GM21737 (cell line): ENCODE measurements around the gene GHR.

ENCODE experiments used
- ATAC-seq: cut with Tn5 transposase; IDR thresholded peaks from one replicate; pipeline ENCODE4 v1.9.1; 2021; ENCODE audit warnings: mild to moderate bottlenecking, moderate library complexity; ENCODE audit not compliant: unreplicated experiment

The GHR gene

GRCh38 chr5:42597318-42597937 is 174.2 kb downstream of the GHR start:
- no peak for ATAC-seq

GRCh38 chr5:42598311-42598710 is 175.1 kb downstream of the GHR start:
- no peak for ATAC-seq

- no peak for ATAC-seq
Measured at GRCh38 chr5:42599106-42599505, 175.9 kb downstream of the GHR start.

- no peak for ATAC-seq
Measured at GRCh38 chr5:42600441-42600840, 177.2 kb downstream of the GHR start.

GRCh38 chr5:42604171-42604711 is 181.0 kb downstream of the GHR start:
- no peak for ATAC-seq

- no peak for ATAC-seq
Measured at GRCh38 chr5:42605490-42605889, 182.3 kb downstream of the GHR start.

- ATAC-seq: no peak
Measured at GRCh38 chr5:42606464-42606869, 183.2 kb downstream of the GHR start.

GRCh38 chr5:42611437-42611836 is 188.2 kb downstream of the GHR start:
- no peak for ATAC-seq

GRCh38 chr5:42612750-42613366 is 189.6 kb downstream of the GHR start:
- no peak for ATAC-seq

- ATAC-seq: no peak
Measured at GRCh38 chr5:42614509-42614908, 191.3 kb downstream of the GHR start.

- no peak for ATAC-seq
Measured at GRCh38 chr5:42620579-42621216, 197.5 kb downstream of the GHR start.

- ATAC-seq: no peak
Measured at GRCh38 chr5:42621242-42621641, 198.0 kb downstream of the GHR start.

- ATAC-seq: no peak
Measured at GRCh38 chr5:42621662-42622061, 198.4 kb downstream of the GHR start.

- no peak for ATAC-seq
Measured at GRCh38 chr5:42624912-42625311, 201.7 kb downstream of the GHR start.

- no peak for ATAC-seq
Measured at GRCh38 chr5:42626462-42626861, 203.2 kb downstream of the GHR start.

- ATAC-seq: no peak
Measured at GRCh38 chr5:42628821-42629220, 205.6 kb downstream of the GHR start.

- no peak for ATAC-seq
Measured at GRCh38 chr5:42629284-42629683, 206.0 kb downstream of the GHR start.

- no peak for ATAC-seq
Measured at GRCh38 chr5:42631241-42631640, 208.0 kb downstream of the GHR start.

- no peak for ATAC-seq
Measured at GRCh38 chr5:42632354-42632900, 209.2 kb downstream of the GHR start.

GRCh38 chr5:42634575-42634974 is 211.3 kb downstream of the GHR start:
- no peak for ATAC-seq

GRCh38 chr5:42636425-42636824 is 213.2 kb downstream of the GHR start:
- no peak for ATAC-seq

GRCh38 chr5:42636946-42637345 is 213.7 kb downstream of the GHR start:
- no peak for ATAC-seq
